GM12892 (cell line): ENCODE results near the gene SH3TC1.

Experiments used
- POLR2A ChIP-seq: IDR thresholded peaks from 2 replicates; pipeline ENCODE4 v1.6.1; 2011; ENCODE audit warnings: low read depth, low read length, control low read depth
- POLR2AphosphoS5 ChIP-seq: IDR thresholded peaks from 2 replicates; pipeline ENCODE4 v1.6.1; 2011; ENCODE audit warnings: low read depth, low read length, control low read depth
- TAF1 ChIP-seq: IDR thresholded peaks from 2 replicates; pipeline ENCODE4 v1.6.1; 2011; ENCODE audit warnings: low read depth, mild to moderate bottlenecking, control low read depth, low read length, borderline replicate concordance

- TF ChIP-seq POLR2A (no peak), TAF1 (no peak), POLR2AphosphoS5 (no peak)
These were observed 39.0 kb downstream of the SH3TC1 start for GRCh38 chr4:8238036-8238511.
